Stimulated activated CD8-positive, alpha-beta memory T cell treated with anti-CD3 and anti-CD28 coated beads, Interleukin-15, amount 100 ng/mL, for 1 hour (primary cell): ENCODE data around the gene TNNC1.

Source experiments
- DNase-seq: peaks from one replicate; pipeline ENCODE4 v3.0.0-alpha.2; 2020; ENCODE audit warnings: low read depth

Gene TNNC1

DNA sequence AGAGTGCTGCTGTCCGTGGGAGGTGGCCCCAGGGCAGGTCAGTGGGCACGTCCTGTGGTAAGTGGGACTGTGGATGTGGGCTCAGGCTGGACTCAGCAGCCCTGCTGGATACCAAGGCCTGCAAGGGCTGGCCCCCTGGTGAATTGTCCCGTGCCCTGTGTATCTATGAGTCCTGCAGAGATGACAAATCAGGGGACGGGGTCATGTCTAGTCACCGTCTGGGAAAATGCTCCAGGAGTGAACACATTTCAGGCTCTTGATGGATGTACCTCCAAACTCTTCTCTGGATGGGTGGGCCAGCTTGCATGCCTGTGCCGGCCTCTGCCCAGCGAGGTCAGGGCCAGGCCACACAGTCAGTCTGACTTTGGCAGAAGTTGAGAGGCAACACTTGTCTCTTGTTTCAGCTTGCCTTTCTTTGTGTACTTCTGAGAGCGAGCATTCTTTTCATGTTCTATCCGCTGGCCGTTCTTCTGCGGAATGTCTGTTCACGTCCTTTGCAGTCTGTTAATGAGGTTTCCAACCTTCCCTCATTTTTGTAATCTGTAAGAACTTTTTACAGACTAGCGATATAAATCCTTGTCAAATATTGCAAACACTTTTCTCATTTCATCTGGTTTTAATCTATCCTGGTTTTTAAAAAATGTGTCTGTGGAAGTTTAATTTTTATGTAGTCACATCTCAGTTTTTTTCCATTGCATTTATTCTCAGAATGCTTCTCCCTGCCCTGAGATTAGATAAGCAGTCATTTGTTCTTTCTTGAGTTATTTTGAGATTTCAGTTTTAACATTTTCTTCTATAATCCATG is 29.9 kb upstream of the TNNC1 start:
- no peak for DNase-seq

DNA sequence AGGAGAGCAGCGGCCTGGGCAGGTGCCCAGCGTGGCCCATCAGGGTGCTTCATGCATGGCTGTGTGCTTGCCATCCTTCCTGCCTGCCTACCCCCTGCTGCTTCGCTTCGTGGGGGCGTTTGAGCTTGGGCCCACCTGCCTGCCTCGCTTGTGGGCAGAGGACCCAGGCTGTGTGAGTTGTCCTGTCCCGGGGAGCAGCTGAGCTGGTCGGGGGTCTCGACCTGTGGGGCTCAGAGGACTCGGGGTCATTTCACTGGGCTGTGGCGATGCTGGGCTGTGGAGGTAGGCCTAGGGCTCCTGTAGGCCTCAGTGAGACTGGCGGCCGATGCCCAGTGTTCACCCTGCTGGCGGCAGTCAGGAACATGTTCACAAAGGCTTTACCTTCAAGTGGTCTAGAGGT is 29.2 kb upstream of the TNNC1 start:
- DNase-seq = no peak

GRCh38 chr3:52481819-52482521 is 28.1 kb upstream of the TNNC1 start:
- no peak for DNase-seq

DNA sequence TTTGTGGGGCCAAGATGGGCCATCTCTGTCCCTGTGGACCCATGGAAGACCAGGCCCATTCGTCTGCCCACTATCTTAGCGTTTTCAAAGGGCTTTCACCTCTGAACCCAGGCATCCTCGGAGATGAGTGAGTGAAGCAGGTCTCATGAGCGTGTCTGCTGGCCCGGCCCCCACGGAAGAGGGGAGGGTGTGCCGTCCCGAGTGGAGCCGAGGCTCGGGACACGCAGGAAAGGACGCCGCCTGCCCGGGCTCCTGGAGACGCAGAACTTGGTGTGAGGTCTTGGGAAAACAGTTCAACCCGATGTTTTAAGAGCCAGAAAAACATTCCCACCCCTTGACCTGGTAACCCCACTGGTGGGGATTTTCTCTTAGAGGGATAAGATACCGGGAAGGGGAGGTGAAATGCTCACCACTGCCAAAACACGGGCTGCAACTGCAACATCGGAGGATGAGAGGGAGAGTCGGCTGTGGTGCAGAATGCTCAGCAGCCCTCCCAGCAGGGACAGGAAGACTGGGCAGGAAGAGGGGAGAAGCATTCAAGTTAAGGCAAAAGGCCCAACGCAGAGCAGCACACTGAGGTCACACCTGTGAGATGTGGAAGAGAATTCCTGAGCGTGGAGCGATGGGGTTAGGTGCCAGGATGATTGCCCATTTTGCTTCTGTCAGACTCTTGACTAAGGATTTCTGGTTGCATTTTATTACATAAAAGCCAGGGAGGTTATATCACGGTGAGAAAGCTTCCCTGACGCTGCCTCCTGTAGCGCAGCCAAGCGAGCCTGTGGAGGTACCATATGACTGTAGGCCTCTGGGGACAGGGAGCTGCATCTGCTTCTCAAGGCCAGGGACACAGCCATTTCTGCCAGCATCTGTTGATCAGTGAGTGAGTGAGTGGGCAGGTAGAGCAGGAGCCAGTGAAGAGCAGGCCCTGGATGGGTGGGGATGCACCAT is 27.2 kb upstream of the TNNC1 start:
- DNase-seq = no peak

DNA sequence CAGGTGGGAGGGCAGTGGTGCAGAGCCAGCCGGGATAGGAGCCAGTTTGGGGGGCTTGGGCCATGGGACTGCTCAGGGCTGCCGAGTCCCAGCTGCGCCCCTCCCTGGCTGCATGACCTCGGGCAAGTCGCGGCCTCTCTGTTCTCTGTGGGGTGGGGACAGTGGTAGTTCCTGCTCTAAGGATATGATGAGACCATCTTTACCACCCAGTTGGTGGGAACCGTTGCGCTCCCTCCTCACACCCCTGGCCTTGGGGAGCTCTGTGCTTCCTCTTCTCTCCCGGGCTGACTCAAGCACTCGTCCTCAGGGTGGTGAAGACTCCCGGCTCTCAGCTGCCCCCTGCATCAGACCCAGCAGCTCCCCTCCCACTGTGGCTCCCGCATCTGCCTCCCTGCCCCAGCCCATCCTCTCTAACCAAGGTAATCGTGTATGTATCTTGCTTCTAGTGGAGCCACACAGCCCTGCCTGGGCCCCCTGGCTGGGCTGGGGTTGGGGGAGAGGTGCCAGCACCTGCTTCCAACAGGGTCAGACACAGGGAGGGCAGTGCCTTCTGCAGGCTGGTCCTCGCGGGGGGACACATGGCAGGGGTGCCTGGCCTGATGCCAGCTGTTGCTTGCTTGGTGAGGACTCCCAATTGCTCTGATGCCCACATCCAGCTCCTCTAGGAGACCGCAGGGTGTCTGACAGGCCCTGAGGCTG is 26.2 kb upstream of the TNNC1 start:
- no peak for DNase-seq

- DNase-seq = no peak
These were observed 25.4 kb upstream of the TNNC1 start for GRCh38 chr3:52479037-52479876.

- DNase-seq = no peak
These were observed 23.9 kb upstream of the TNNC1 start for GRCh38 chr3:52477796-52478095.

- no peak for DNase-seq
These were observed 23.4 kb upstream of the TNNC1 start for GRCh38 chr3:52477076-52477795.

- no peak for DNase-seq
These were observed 19.2 kb upstream of the TNNC1 start for GRCh38 chr3:52473026-52473425.

- DNase-seq = no peak
These were observed 18.6 kb upstream of the TNNC1 start for GRCh38 chr3:52472239-52473000.

GRCh38 chr3:52471371-52472238 is 17.8 kb upstream of the TNNC1 start:
- no peak for DNase-seq

GRCh38 chr3:52470920-52471319 is 17.1 kb upstream of the TNNC1 start:
- no peak for DNase-seq

DNA sequence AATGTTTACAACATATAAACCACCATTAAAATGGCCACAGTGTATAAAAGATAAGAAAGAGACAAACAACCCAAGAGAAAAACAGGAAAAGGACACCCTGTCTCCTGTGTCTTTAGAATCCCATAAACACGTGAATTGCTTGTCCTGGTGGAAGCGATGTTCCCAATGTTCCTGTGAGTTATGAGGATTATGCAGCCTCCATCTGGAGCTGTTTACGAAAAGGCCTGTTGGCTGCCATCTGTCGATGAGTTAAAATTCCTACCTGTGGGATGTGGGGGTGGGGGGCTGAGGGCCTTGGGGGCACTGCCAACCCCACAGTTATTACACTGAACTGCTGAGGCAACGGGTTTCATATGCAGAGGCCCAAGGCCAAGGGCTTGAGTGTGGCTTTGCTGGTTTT is 15.2 kb upstream of the TNNC1 start:
- no peak for DNase-seq

DNA sequence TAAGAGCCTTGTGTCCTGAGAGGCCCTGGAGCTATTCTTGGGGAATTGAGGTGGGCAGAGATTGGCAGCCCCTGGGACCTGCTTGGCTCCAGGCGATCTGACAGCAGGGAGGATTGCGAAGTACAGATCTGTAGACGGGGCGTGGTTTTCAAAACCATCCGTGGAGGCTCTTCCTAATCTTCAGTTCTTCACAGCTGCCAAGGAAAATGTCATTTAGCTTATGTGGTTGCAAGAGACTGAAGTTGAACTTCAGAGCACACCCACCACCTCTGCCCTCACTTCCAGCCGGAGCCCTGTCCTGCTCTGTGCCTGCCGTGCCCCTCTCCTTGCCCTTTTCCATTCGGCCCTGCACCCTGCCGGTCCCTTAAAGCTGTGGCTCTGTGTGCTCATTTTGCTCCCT is 14.5 kb upstream of the TNNC1 start:
- DNase-seq = no peak

GRCh38 chr3:52463416-52463815 is 9.6 kb upstream of the TNNC1 start:
- DNase-seq = no peak

DNA sequence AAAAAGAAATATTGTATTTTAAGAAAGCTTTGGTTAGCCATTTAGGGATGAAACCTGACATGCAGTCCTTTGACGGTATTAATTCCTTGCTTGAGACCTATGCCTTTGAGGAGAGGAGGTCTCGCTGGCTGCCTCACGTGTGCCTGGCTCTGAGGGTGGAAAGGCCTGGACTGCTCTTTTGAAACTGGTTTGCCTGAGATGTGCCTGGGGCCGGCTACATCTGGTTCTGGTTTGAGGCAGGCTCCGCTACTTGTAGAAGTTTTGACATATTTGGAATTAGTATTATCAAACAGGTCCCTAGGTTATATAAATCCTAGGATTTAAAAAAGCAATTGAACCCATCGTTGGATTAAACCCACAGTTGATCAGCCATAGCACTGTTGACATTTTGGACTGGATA is 8.0 kb upstream of the TNNC1 start:
- no peak for DNase-seq

DNA sequence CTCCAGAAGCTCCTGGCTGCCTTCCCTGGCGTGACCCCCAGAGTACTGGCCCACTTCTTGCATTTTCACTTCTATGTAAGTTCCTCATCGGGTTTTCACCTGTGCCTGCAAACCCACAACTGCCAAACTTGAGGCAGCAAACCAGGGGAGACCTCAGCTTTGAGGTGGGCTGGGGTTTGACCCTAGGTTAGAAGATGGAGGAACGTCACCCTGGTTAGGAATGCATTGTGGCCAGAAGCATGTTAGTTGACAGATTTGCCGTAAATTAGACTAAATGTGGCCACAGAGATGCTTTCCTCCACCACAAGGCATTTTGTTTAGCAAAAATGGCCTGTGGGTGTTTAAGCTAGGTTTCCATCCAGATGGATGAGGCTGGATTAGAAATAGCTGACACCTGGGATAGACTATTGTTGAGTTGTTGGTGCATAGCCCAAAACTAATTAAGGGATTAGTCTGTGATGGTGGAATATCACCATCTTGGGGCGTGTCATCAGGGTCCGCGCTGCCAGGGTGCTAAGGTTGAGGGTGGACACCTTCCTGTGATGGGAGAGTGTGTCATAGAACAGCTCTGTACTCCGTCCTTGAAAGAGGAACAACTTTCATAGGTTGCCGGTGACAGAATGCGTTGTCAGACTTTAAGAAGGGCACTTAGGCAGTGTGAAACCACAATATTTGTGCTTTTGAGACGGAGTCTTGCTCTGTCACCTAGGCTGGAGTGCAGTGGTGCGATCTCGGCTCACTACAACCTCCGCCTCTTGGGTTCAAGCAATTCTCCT is 5.1 kb upstream of the TNNC1 start:
- no peak for DNase-seq
